HL-60 (cell line): ENCODE results near the gene GABRD.

Experiments used
- CTCF ChIP-seq: IDR thresholded peaks from one replicate; pipeline ENCODE4 v1.5.1; 2011; ENCODE audit warnings: low read length, control low read depth, inconsistent platforms; ENCODE audit not compliant: insufficient read depth
- GABPA ChIP-seq: IDR thresholded peaks from 2 replicates; pipeline ENCODE4 v1.6.1; 2012; ENCODE audit warnings: low read depth
- POLR2AphosphoS5 ChIP-seq: IDR thresholded peaks from 2 replicates; pipeline ENCODE4 v1.6.1; 2012; ENCODE audit warnings: low read depth

GRCh38 chr1:1971688-1972087 lies 47.5 kb upstream of the GABRD start:
- no peak for TF ChIP-seq CTCF
- TF ChIP-seq POLR2AphosphoS5: no peak
- TF ChIP-seq GABPA: no peak
